HCT116 (cell line): Measurements from ENCODE around the gene RMDN2. TPM values are rescaled to one million over a fixed set of nuclear protein-coding genes. Genes with fewer than 3 reads are reported as not detected.

Experiments used
- ATAC-seq: fragments of 200-7000 bp; cut with Tn5 transposase; 2 replicates; pipeline ENCODE4 v1.9.1; 2020; ENCODE audit warnings: mild to moderate bottlenecking, moderate library complexity
- BruUV-seq: library from RNA; stranded (reverse); fragments of 400-500 nt; replicated peaks from 2 replicates; lab custom pipeline; 2021; lab: Mats Ljungman, UMichigan
- CTCF ChIA-PET: fragments of 300-600 bp; sonication (Branson Sonifier 250); formaldehyde crosslinking; loops from one replicate; lab custom pipeline; 2021; ENCODE audit warnings: antibody characterized with exemption; lab: Charles Lee
- POLR2A ChIA-PET: fragments of 300-600, 350-600 bp; sonication (Branson Sonifier 250); formaldehyde crosslinking; loops from one replicate; lab custom pipeline; 2021; ENCODE audit warnings: antibody characterized with exemption; lab: Charles Lee
- RAD21 ChIA-PET, 2 experiments: fragments of 300-600 bp; sonication (Branson Sonifier 250); formaldehyde crosslinking; loops; one replicate each; lab custom pipeline; 2023; ENCODE audit warnings: low total read pairs in 2 of 2; ENCODE audit not compliant: uncharacterized antibody in 2 of 2, unreplicated experiment in 2 of 2, low non-redundant PET in 1 of 2; lab: Charles Lee
- DNase-seq: peaks from one replicate; pipeline ENCODE4 v3.0.0-alpha.2; 2010; ENCODE audit warnings: low read depth, low spot score
- H2AFZ ChIP-seq: fragments of 200-600 bp; shearing (Covaris generic), sonication (generic); 2 replicates; pipeline ENCODE4 v1.6.1; 2017; ENCODE audit warnings: low read depth, mixed run types, mixed read lengths, antibody characterized with exemption, low read length; ENCODE audit not compliant: poor library complexity, severe bottlenecking
- H3K27ac ChIP-seq: 2 replicates; pipeline ENCODE4 v1.5.1; 2012; ENCODE audit warnings: low read depth, low read length
- H3K27me3 ChIP-seq: fragments of 200-600 bp; sonication (generic); 2 replicates; pipeline ENCODE4 v1.6.1; 2016; ENCODE audit warnings: mixed run types, low read length, mixed read lengths; ENCODE audit not compliant: insufficient read depth
- H3K36me3 ChIP-seq, 2 experiments: fragments of 200-500 bp in 1 of 2; fragments of 200-600 bp in 1 of 2; sonication (Bioruptor generic) in 1 of 2; sonication (generic) in 1 of 2; 2 replicates each; pipeline versions ENCODE4 v1.5.1 to v1.6.1; 2014 to 2016; ENCODE audit warnings: low read length in 2 of 2, inconsistent platforms in 1 of 2, mixed read lengths in 1 of 2, mixed run types in 1 of 2; ENCODE audit not compliant: insufficient read depth in 2 of 2, control insufficient read depth in 1 of 2
- H3K4me1 ChIP-seq, 2 experiments: fragments of 200-600 bp in 1 of 2; sonication (generic) in 1 of 2; 2 replicates each; pipeline versions ENCODE4 v1.5.1 to v1.6.1; 2012 to 2017; ENCODE audit warnings: low read length in 2 of 2, inconsistent platforms in 1 of 2, mild to moderate bottlenecking in 1 of 2, mixed read lengths in 1 of 2, mixed run types in 1 of 2, moderate library complexity in 1 of 2; ENCODE audit not compliant: insufficient read depth in 2 of 2, control insufficient read depth in 1 of 2
- H3K4me2 ChIP-seq: fragments of 200-600 bp; sonication (generic); 2 replicates; pipeline ENCODE4 v1.6.1; 2017; ENCODE audit warnings: mixed run types, low read length, mixed read lengths
- H3K4me3 ChIP-seq, 2 experiments: fragments of 200-600 bp in 1 of 2; sonication (generic) in 1 of 2; replicated peaks in 1 of 2; 2 replicates each; pipeline ENCODE4 v1.5.1; 2011 to 2016; ENCODE audit warnings: low read length in 2 of 2, control low read depth in 1 of 2, low read depth in 1 of 2, mild to moderate bottlenecking in 1 of 2, mixed read lengths in 1 of 2, mixed run types in 1 of 2
- H3K79me2 ChIP-seq: fragments of 200-600 bp; sonication (generic); 2 replicates; pipeline ENCODE4 v1.6.1; 2017; ENCODE audit warnings: mild to moderate bottlenecking, mixed run types, low read length, moderate library complexity, mixed read lengths; ENCODE audit not compliant: insufficient read depth
- H3K9ac ChIP-seq: fragments of 200-600 bp; sonication (generic); 2 replicates; pipeline ENCODE4 v1.6.1; 2016; ENCODE audit warnings: low read length, mixed read lengths
- H3K9me2 ChIP-seq: fragments of 200-600 bp; sonication (generic), shearing (Covaris generic); 2 replicates; pipeline ENCODE4 v1.6.1; 2017; ENCODE audit warnings: mixed run types, mild to moderate bottlenecking, moderate library complexity; ENCODE audit not compliant: insufficient read depth
- H3K9me3 ChIP-seq, 2 experiments: fragments of 200-500 bp in 1 of 2; fragments of 200-600 bp in 1 of 2; sonication (Bioruptor generic) in 1 of 2; sonication (generic) in 1 of 2; 2 replicates each; pipeline ENCODE4 v1.6.1; 2014 to 2017; ENCODE audit warnings: low read length in 2 of 2, mixed read lengths in 2 of 2, inconsistent platforms in 1 of 2, low read depth in 1 of 2, mild to moderate bottlenecking in 1 of 2, mixed run types in 1 of 2, moderate library complexity in 1 of 2; ENCODE audit not compliant: control insufficient read depth in 1 of 2, insufficient read depth in 1 of 2
- H4K20me1 ChIP-seq: fragments of 200-600 bp; sonication (generic), shearing (Covaris generic); 2 replicates; pipeline ENCODE4 v1.6.1; 2017; ENCODE audit warnings: mixed run types, mild to moderate bottlenecking, moderate library complexity; ENCODE audit not compliant: insufficient read depth
- CBX3 ChIP-seq: IDR thresholded peaks from 2 replicates; pipeline ENCODE4 v1.6.1; 2012; ENCODE audit warnings: low read depth
- EGR1 ChIP-seq: IDR thresholded peaks from 2 replicates; pipeline ENCODE4 v1.6.1; 2012; ENCODE audit warnings: low read depth
- ELF1 ChIP-seq: IDR thresholded peaks from 2 replicates; pipeline ENCODE4 v1.6.1; 2012; ENCODE audit warnings: low read depth, borderline replicate concordance
- EZH2 ChIP-seq: fragments of 200-600 bp; sonication (generic); IDR thresholded peaks from 2 replicates; pipeline ENCODE4 v1.6.1; 2017; ENCODE audit warnings: antibody characterized with exemption, mixed run types
- EZH2phosphoT487 ChIP-seq: fragments of 200-600 bp; IDR thresholded peaks from 2 replicates; pipeline ENCODE4 v1.6.1; 2018; ENCODE audit warnings: antibody characterized with exemption, borderline replicate concordance
- FOSL1 ChIP-seq: IDR thresholded peaks from 2 replicates; pipeline ENCODE4 v1.6.1; 2012; ENCODE audit warnings: low read depth
- SIN3A ChIP-seq: IDR thresholded peaks from 2 replicates; pipeline ENCODE4 v1.6.1; 2012; ENCODE audit warnings: low read depth
- SP1 ChIP-seq: IDR thresholded peaks from 2 replicates; pipeline ENCODE4 v1.6.1; 2012; ENCODE audit warnings: low read depth
- SRF ChIP-seq: IDR thresholded peaks from 2 replicates; pipeline ENCODE4 v1.6.1; 2012; ENCODE audit warnings: low read depth
- YY1 ChIP-seq: IDR thresholded peaks from 2 replicates; pipeline ENCODE4 v1.6.1; 2011; ENCODE audit warnings: low read length, low read depth, moderate library complexity, mild to moderate bottlenecking; ENCODE audit not compliant: insufficient replicate concordance; ENCODE audit errors: extremely low read depth
- ZFX ChIP-seq: fragments of 450-650 bp; IDR thresholded peaks from 2 replicates; pipeline ENCODE4 v1.6.1; 2017
- ZNF274 ChIP-seq: fragments of 200-500 bp; sonication (Bioruptor generic); IDR thresholded peaks from 2 replicates; pipeline ENCODE4 v1.6.1; 2014; ENCODE audit warnings: mild to moderate bottlenecking, low read depth, low read length, inconsistent platforms
- intact Hi-C: fragments of 100-400 bp; cut with micrococcal nuclease; formaldehyde crosslinking; loops from 2 replicates; pipeline ENCODE4 v1.10.0; 2022
- total RNA-seq: library from RNA; stranded (reverse); gene quantifications from one replicate; pipeline ENCODE4 v1.2.1, GENCODE V29; 2021; ENCODE audit not compliant: unreplicated experiment
- TF ChIP-seq, protein P1 (sequence below): IDR thresholded peaks from 2 replicates; pipeline ENCODE4 v1.6.1; 2011; ENCODE audit warnings: mild to moderate bottlenecking, low read length, moderate library complexity; ENCODE audit not compliant: insufficient replicate concordance; ENCODE audit errors: extremely low read depth
- TF ChIP-seq, protein P2 (sequence below): IDR thresholded peaks from 2 replicates; pipeline ENCODE4 v1.6.1; 2012
- TF ChIP-seq, protein P3 (sequence below): IDR thresholded peaks from 2 replicates; pipeline ENCODE4 v1.6.1; 2012; ENCODE audit warnings: low read depth
- TF ChIP-seq, protein P4 (sequence below), 3 experiments: fragments of 200-600 bp in 1 of 3; sonication (generic) in 1 of 3; IDR thresholded peaks in 2 of 3; conservative IDR thresholded peaks in 1 of 3; 2 replicates each; pipeline ENCODE4 v1.5.1; 2012 to 2017; ENCODE audit warnings: low read depth in 2 of 3, low read length in 2 of 3, antibody characterized with exemption in 1 of 3, borderline replicate concordance in 1 of 3, control low read depth in 1 of 3, mild to moderate bottlenecking in 1 of 3, mixed read lengths in 1 of 3, mixed run types in 1 of 3, moderate library complexity in 1 of 3; ENCODE audit not compliant: insufficient read depth in 1 of 3

RMDN2 gene
- total RNA-seq, 1 experiment from 2014 or later = 4.5 TPM

- TF ChIP-seq, protein P1, sequence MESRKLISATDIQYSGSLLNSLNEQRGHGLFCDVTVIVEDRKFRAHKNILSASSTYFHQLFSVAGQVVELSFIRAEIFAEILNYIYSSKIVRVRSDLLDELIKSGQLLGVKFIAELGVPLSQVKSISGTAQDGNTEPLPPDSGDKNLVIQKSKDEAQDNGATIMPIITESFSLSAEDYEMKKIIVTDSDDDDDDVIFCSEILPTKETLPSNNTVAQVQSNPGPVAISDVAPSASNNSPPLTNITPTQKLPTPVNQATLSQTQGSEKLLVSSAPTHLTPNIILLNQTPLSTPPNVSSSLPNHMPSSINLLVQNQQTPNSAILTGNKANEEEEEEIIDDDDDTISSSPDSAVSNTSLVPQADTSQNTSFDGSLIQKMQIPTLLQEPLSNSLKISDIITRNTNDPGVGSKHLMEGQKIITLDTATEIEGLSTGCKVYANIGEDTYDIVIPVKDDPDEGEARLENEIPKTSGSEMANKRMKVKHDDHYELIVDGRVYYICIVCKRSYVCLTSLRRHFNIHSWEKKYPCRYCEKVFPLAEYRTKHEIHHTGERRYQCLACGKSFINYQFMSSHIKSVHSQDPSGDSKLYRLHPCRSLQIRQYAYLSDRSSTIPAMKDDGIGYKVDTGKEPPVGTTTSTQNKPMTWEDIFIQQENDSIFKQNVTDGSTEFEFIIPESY = no peak
- no peak for TF ChIP-seq SIN3A
- TF ChIP-seq, protein P2, sequence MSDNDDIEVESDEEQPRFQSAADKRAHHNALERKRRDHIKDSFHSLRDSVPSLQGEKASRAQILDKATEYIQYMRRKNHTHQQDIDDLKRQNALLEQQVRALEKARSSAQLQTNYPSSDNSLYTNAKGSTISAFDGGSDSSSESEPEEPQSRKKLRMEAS = no peak
- TF ChIP-seq, protein P3, sequence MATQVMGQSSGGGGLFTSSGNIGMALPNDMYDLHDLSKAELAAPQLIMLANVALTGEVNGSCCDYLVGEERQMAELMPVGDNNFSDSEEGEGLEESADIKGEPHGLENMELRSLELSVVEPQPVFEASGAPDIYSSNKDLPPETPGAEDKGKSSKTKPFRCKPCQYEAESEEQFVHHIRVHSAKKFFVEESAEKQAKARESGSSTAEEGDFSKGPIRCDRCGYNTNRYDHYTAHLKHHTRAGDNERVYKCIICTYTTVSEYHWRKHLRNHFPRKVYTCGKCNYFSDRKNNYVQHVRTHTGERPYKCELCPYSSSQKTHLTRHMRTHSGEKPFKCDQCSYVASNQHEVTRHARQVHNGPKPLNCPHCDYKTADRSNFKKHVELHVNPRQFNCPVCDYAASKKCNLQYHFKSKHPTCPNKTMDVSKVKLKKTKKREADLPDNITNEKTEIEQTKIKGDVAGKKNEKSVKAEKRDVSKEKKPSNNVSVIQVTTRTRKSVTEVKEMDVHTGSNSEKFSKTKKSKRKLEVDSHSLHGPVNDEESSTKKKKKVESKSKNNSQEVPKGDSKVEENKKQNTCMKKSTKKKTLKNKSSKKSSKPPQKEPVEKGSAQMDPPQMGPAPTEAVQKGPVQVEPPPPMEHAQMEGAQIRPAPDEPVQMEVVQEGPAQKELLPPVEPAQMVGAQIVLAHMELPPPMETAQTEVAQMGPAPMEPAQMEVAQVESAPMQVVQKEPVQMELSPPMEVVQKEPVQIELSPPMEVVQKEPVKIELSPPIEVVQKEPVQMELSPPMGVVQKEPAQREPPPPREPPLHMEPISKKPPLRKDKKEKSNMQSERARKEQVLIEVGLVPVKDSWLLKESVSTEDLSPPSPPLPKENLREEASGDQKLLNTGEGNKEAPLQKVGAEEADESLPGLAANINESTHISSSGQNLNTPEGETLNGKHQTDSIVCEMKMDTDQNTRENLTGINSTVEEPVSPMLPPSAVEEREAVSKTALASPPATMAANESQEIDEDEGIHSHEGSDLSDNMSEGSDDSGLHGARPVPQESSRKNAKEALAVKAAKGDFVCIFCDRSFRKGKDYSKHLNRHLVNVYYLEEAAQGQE = no peak
These were observed 43.7 kb upstream of the RMDN2 start (continued) for GRCh38 chr2:37881397-37881796.

- BruUV-seq = no TSS peak
- no peak for DNase-seq
- no peaks in the 10 kb centered on the region for H3K9me3 ChIP-seq
- no peaks in the 10 kb centered on the region for H3K9me2 ChIP-seq
- no peaks in the 10 kb centered on the region for H3K4me1 ChIP-seq
- H3K27ac ChIP-seq = no peak overlapping the region
- H3K9ac ChIP-seq = no peak overlapping the region
- ChIA-PET CTCF (interaction anchor here (1.1 kb wide), 1 partner anchor 487 kb away, joined by 3 read pairs; no protein-coding TSS in a partner anchor), POLR2A (no interaction called here)
- H4K20me1 ChIP-seq = no peaks in the 10 kb centered on the region
- H3K27me3 ChIP-seq = no peaks in the 10 kb centered on the region
- H3K4me2 ChIP-seq = no peak overlapping the region
- no peak overlapping the region for H3K4me3 ChIP-seq
- H3K36me3 ChIP-seq = no peaks in the 10 kb centered on the region
- no peak overlapping the region for H2AFZ ChIP-seq
- TF ChIP-seq ZFX (no peak), FOSL1 (no peak), EZH2 (no peak), EGR1 (no peak), EZH2phosphoT487 (no peak), ELF1 (no peak), CBX3 (no peak), SRF (no peak), ZNF274 (no peak), SP1 (no peak), YY1 (no peak), SIN3A (no peak)
- TF ChIP-seq, protein P4, sequence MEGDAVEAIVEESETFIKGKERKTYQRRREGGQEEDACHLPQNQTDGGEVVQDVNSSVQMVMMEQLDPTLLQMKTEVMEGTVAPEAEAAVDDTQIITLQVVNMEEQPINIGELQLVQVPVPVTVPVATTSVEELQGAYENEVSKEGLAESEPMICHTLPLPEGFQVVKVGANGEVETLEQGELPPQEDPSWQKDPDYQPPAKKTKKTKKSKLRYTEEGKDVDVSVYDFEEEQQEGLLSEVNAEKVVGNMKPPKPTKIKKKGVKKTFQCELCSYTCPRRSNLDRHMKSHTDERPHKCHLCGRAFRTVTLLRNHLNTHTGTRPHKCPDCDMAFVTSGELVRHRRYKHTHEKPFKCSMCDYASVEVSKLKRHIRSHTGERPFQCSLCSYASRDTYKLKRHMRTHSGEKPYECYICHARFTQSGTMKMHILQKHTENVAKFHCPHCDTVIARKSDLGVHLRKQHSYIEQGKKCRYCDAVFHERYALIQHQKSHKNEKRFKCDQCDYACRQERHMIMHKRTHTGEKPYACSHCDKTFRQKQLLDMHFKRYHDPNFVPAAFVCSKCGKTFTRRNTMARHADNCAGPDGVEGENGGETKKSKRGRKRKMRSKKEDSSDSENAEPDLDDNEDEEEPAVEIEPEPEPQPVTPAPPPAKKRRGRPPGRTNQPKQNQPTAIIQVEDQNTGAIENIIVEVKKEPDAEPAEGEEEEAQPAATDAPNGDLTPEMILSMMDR (IDR thresholded peaks at IDR 0.05 in 2 of 3, conservative IDR thresholded peaks at IDR 0.05 in 1 of 3; ENCODE audit: borderline replicate concordance in 1 of 3, insufficient read depth in 1 of 3, low read depth in 2 of 3, low read length in 2 of 3) = no peak
- TF ChIP-seq, all 23 proteins: peak for 0
- RAD21 ChIA-PET = interaction anchor here in 1 of 2 experiments (1.1 kb wide), 1 partner anchor 486 kb away, joined by 4 read pairs; no protein-coding TSS in a partner anchor
- intact Hi-C loops = no loop called here
- no peak for ATAC-seq
- H3K79me2 ChIP-seq = no peaks in the 10 kb centered on the region
These were observed 43.1 kb upstream of the RMDN2 start for GRCh38 chr2:37882036-37882435.
